K562 (cell line): ENCODE data around the gene TNK2. TPM values are rescaled to one million over a fixed set of nuclear protein-coding genes. Genes with fewer than 3 reads are reported as not detected.

Experiments used
- ARHGAP35 ChIP-seq: fragments of 450-650 bp; IDR thresholded peaks from 2 replicates; pipeline ENCODE4 v1.6.1; 2018; ENCODE audit not compliant: partially characterized antibody
- BHLHE40 ChIP-seq: IDR thresholded peaks from 2 replicates; pipeline ENCODE4 v1.6.1; 2011; ENCODE audit warnings: low read length, improper control_type of control experiment
- CHD7 ChIP-seq: fragments of 200-600 bp; sonication (generic); IDR thresholded peaks from one replicate; pipeline ENCODE4 v1.6.1; 2012; ENCODE audit warnings: mild to moderate bottlenecking, low read depth, low read length, inconsistent platforms
- ETS1 ChIP-seq: conservative IDR thresholded peaks from 2 replicates; pipeline ENCODE4 v1.6.1; 2011; ENCODE audit warnings: low read depth, mild to moderate bottlenecking, low read length; ENCODE audit not compliant: control insufficient read depth
- KLF10 ChIP-seq: fragments of 250-450 bp; sonication (Bioruptor Pico); IDR thresholded peaks from 2 replicates; pipeline ENCODE4 v1.6.1; 2021; ENCODE audit warnings: matching md5 sums
- RAD21 ChIP-seq, 2 experiments: fragments of 250-450 bp in 1 of 2; fragments of 450-650 bp in 1 of 2; sonication (Bioruptor Pico) in 1 of 2; formaldehyde crosslinking in 1 of 2; IDR thresholded peaks in 1 of 2; conservative IDR thresholded peaks in 1 of 2; 2 replicates each; pipeline versions ENCODE4 v1.4.0 to v1.8.0; 2020 to 2022; ENCODE audit warnings: mild to moderate bottlenecking in 2 of 2, moderate library complexity in 1 of 2
- SMAD4 ChIP-seq: fragments of 250-450 bp; sonication (Bioruptor Pico); conservative IDR thresholded peaks from 2 replicates; pipeline ENCODE4 v1.8.0; 2021; ENCODE audit warnings: inconsistent platforms, mild to moderate bottlenecking, moderate library complexity
- USF1 ChIP-seq: sonication (generic); formaldehyde crosslinking; IDR thresholded peaks from 2 replicates; pipeline ENCODE4 v1.9.0; 2022; ENCODE audit warnings: mild to moderate bottlenecking, missing genetic modification reagents
- polyA plus RNA-seq, 8 experiments: library from polyadenylated mRNA; depleted of rRNA in 4 of 8; stranded (reverse) in 5 of 8; unstranded in 3 of 8; fragments of >200 nt; fragmentation: Nextera tagmentation in 2 of 8; fragmentation: Illumina TruSeq in 1 of 8; extraction: Ambion mirVana in 2 of 8; extraction: Trizol in 1 of 8; gene quantifications; 2 replicates each; pipeline versions ENCODE4 v1.2.1 to v1.2.3, GENCODE V29; 2011 to 2014; ENCODE audit warnings: inconsistent platforms in 1 of 8, missing spikeins in 1 of 8
- total RNA-seq, 7 experiments: library from RNA; depleted of rRNA in 6 of 7; stranded (reverse); fragments of >200 nt in 6 of 7; fragmentation: Illumina TruSeq in 2 of 7; extraction: Trizol in 2 of 7; gene quantifications; 2 replicates each; pipeline versions ENCODE4 v1.2.1 to v1.2.3, GENCODE V29; 2011 to 2021; ENCODE audit warnings: low replicate concordance in 1 of 7
- TF ChIP-seq, protein P1 (sequence below): fragments of 450-650 bp; formaldehyde crosslinking; IDR thresholded peaks from 2 replicates; pipeline ENCODE4 v1.4.0; 2020; ENCODE audit warnings: mild to moderate bottlenecking, mixed read lengths
- TF ChIP-seq, protein P2 (sequence below), 3 experiments: IDR thresholded peaks in 2 of 3; conservative IDR thresholded peaks in 1 of 3; 2 replicates each; pipeline ENCODE4 v1.5.1; 2011 to 2012; ENCODE audit warnings: low read length in 3 of 3, mild to moderate bottlenecking in 3 of 3, control low read depth in 2 of 3, improper control_type of control experiment in 1 of 3, inconsistent platforms in 1 of 3, low read depth in 1 of 3, mixed read lengths in 1 of 3, moderate library complexity in 1 of 3; ENCODE audit not compliant: insufficient read depth in 2 of 3

The TNK2 gene
- total and polyA plus RNA-seq, 9 of the 15 experiments (the other 6 are each of a cell fraction or from before 2014, with no cell fraction given), result 0.03 to 33.8 (median 6.5) TPM

DNA sequence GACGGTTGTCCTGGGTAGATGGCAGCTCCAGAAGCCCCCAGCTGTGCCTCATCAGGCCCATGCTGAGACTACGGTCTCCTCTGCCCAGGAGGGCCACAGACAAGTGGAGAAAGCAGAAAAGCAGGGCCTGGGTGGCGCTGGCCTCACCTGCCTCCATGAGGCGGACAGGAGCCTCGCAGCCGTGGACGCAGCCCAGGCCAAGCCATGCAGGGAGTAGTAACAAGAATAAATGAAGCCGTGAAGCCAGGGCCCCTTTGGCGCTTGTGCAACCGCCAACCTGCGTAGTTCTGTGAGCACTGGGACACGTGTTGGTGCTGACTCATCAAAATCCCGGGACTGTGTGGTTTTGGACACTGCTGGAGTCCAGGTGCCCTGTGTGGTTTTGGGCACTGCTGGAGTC lies 84.4 kb downstream of the TNK2 start (continued):
- TF ChIP-seq ETS1 (no peak), KLF10 (CRISPR knock-in tag) (no peak), BHLHE40 (0 out of 2 replicates have a peak, but pooled peaks have one; percentile 29), RAD21 (CRISPR knock-in tag; conservative IDR thresholded peaks at IDR 0.05 in 1 of 2, IDR thresholded peaks at IDR 0.05 in 1 of 2) (0 out of 4 replicates have a peak, but pooled peaks of 1 of the 2 experiments have one; percentile 18), ARHGAP35 (no peak), SMAD4 (no peak), USF1 (CRISPR knock-in tag) (peak; percentile 72), CHD7 (no peak)
- TF ChIP-seq, protein P1, sequence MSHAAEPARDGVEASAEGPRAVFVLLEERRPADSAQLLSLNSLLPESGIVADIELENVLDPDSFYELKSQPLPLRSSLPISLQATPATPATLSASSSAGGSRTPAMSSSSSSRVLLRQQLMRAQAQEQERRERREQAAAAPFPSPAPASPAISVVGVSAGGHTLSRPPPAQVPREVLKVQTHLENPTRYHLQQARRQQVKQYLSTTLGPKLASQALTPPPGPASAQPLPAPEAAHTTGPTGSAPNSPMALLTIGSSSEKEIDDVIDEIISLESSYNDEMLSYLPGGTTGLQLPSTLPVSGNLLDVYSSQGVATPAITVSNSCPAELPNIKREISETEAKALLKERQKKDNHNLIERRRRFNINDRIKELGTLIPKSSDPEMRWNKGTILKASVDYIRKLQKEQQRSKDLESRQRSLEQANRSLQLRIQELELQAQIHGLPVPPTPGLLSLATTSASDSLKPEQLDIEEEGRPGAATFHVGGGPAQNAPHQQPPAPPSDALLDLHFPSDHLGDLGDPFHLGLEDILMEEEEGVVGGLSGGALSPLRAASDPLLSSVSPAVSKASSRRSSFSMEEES (CRISPR knock-in tag), result no peak
- TF ChIP-seq, protein P2, sequence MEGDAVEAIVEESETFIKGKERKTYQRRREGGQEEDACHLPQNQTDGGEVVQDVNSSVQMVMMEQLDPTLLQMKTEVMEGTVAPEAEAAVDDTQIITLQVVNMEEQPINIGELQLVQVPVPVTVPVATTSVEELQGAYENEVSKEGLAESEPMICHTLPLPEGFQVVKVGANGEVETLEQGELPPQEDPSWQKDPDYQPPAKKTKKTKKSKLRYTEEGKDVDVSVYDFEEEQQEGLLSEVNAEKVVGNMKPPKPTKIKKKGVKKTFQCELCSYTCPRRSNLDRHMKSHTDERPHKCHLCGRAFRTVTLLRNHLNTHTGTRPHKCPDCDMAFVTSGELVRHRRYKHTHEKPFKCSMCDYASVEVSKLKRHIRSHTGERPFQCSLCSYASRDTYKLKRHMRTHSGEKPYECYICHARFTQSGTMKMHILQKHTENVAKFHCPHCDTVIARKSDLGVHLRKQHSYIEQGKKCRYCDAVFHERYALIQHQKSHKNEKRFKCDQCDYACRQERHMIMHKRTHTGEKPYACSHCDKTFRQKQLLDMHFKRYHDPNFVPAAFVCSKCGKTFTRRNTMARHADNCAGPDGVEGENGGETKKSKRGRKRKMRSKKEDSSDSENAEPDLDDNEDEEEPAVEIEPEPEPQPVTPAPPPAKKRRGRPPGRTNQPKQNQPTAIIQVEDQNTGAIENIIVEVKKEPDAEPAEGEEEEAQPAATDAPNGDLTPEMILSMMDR (IDR thresholded peaks at IDR 0.05 in 2 of 3, conservative IDR thresholded peaks at IDR 0.05 in 1 of 3; ENCODE audit: insufficient read depth in 2 of 3, low read depth in 1 of 3, low read length in 3 of 3), result peak in 1 of 3 experiments; percentile 16; a peak in 1 of 6 replicates
